NCI-H510A (cell line): ENCODE measurements around the gene MRPL55.
"Not testable (repeated sequence)": the region's sequence is repeated elsewhere in the genome, so short reads cannot be mapped to it uniquely, and the experiment has no call there.

Experiments
- DNase-seq: peaks from one replicate; lab custom pipeline; 2025; lab: John Stamatoyannopoulos, UW

The MRPL55 gene

GRCh38 chr1:228122921-228123441, 13.9 kb upstream of the MRPL55 start:
- DNase-seq, result no peak

- no peak for DNase-seq
Observed at GRCh38 chr1:228120857-228121489, 11.9 kb upstream of the MRPL55 start.

- no peak for DNase-seq
Observed at GRCh38 chr1:228120351-228120750, 11.3 kb upstream of the MRPL55 start.

GRCh38 chr1:228118040-228118439, 8.9 kb upstream of the MRPL55 start:
- DNase-seq, result no peak

- no peak for DNase-seq
Observed at GRCh38 chr1:228117335-228117734, 8.2 kb upstream of the MRPL55 start.

- no peak for DNase-seq
Observed at GRCh38 chr1:228114827-228115226, 5.7 kb upstream of the MRPL55 start.

- DNase-seq, result no peak
Observed at GRCh38 chr1:228112617-228113016, 3.5 kb upstream of the MRPL55 start.

- DNase-seq, result no peak
Observed at GRCh38 chr1:228112167-228112566, 3.1 kb upstream of the MRPL55 start.

GRCh38 chr1:228111315-228111714, 2.2 kb upstream of the MRPL55 start:
- DNase-seq, result not testable (repeated sequence)

GRCh38 chr1:228110556-228110955, 1.5 kb upstream of the MRPL55 start:
- no peak for DNase-seq

- no peak for DNase-seq
Observed at GRCh38 chr1:228109962-228110488, 926 bp upstream of the MRPL55 start.

GRCh38 chr1:228108742-228109072, 392 bp downstream of the MRPL55 start:
- DNase-seq, result no peak

- no peak for DNase-seq
Observed at GRCh38 chr1:228108055-228108690, 926 bp downstream of the MRPL55 start.

GRCh38 chr1:228107636-228108035, 1.5 kb downstream of the MRPL55 start:
- no peak for DNase-seq

GRCh38 chr1:228106800-228107054, 2.4 kb downstream of the MRPL55 start:
- DNase-seq, result no peak

GRCh38 chr1:228105996-228106799, 2.9 kb downstream of the MRPL55 start:
- no peak for DNase-seq

- DNase-seq, result no peak
Observed at GRCh38 chr1:228105270-228105995, 3.7 kb downstream of the MRPL55 start.

- DNase-seq, result no peak
Observed at GRCh38 chr1:228104526-228105269, 4.4 kb downstream of the MRPL55 start.

- DNase-seq, result peak; percentile 88
Observed at GRCh38 chr1:228102791-228103620, 6.1 kb downstream of the MRPL55 start, which contains the start of gene C1orf35. TSS of gene C1orf35 (minus strand) at chr1:228103325. CDS start at chr1:228103227, 98 bp downstream.

GRCh38 chr1:228101994-228102790, 6.9 kb downstream of the MRPL55 start:
- no peak for DNase-seq
